Hepatic stellate cell (primary cell): Measurements from ENCODE around the gene SPATA31C1.
"Not testable (repeated sequence)": the region's sequence is repeated elsewhere in the genome, so short reads cannot be mapped to it uniquely, and the experiment has no call there.

Source experiments
- DNase-seq: peaks from one replicate; pipeline ENCODE4 v3.0.0; 2011; ENCODE audit warnings: low spot score

SPATA31C1 gene

GRCh38 chr9:87938336-87938735, 20.6 kb downstream of the SPATA31C1 start:
- DNase-seq, result not testable (repeated sequence)

- DNase-seq, result not testable (repeated sequence)
Measured at GRCh38 chr9:87939096-87939495, 21.3 kb downstream of the SPATA31C1 start.

- DNase-seq, result no peak
Measured at GRCh38 chr9:87944096-87944495, 26.3 kb downstream of the SPATA31C1 start.

GRCh38 chr9:87944682-87945081, 26.9 kb downstream of the SPATA31C1 start:
- DNase-seq, result no peak

- DNase-seq, result no peak
Measured at GRCh38 chr9:87950296-87950695, 32.5 kb downstream of the SPATA31C1 start.

- peak; percentile 23 for DNase-seq
Measured at GRCh38 chr9:87950765-87951488, 33.2 kb downstream of the SPATA31C1 start.

GRCh38 chr9:87954230-87954629, 36.5 kb downstream of the SPATA31C1 start:
- DNase-seq, result no peak

GRCh38 chr9:87957839-87958238, 40.1 kb downstream of the SPATA31C1 start:
- no peak for DNase-seq

GRCh38 chr9:87958591-87958990, 40.8 kb downstream of the SPATA31C1 start:
- DNase-seq, result no peak

GRCh38 chr9:87959916-87960581, 42.3 kb downstream of the SPATA31C1 start:
- DNase-seq, result no peak

- no peak for DNase-seq
Measured at GRCh38 chr9:87963770-87964169, 46.0 kb downstream of the SPATA31C1 start.

GRCh38 chr9:87964826-87965225, 47.1 kb downstream of the SPATA31C1 start:
- no peak for DNase-seq

- no peak for DNase-seq
Measured at GRCh38 chr9:87968155-87968554, 50.4 kb downstream of the SPATA31C1 start.

- no peak for DNase-seq
Measured at GRCh38 chr9:87970602-87971001, 52.8 kb downstream of the SPATA31C1 start.

- DNase-seq, result no peak
Measured at GRCh38 chr9:87973122-87973521, 55.4 kb downstream of the SPATA31C1 start.
